HG02970 (cell line): ENCODE data around the gene IGFN1.

Experiments
- ATAC-seq: cut with Tn5 transposase; IDR thresholded peaks from one replicate; pipeline ENCODE4 v1.9.1; 2021; ENCODE audit warnings: mild to moderate bottlenecking, moderate library complexity, moderate number of reproducible peaks; ENCODE audit not compliant: unreplicated experiment, low FRiP score

Gene IGFN1

GRCh38 chr1:201190624-201191051 lies at the start of gene IGFN1:
Gene IGFN1, plus strand, starts transcription at chr1:201190824. Its CDS starts 2,470 bp downstream, at chr1:201193294.
- ATAC-seq, result no peak

- no peak for ATAC-seq
Observed at GRCh38 chr1:201140941-201141260, 49.7 kb upstream of the IGFN1 start.

GRCh38 chr1:201141418-201141817 lies 49.2 kb upstream of the IGFN1 start:
- ATAC-seq, result no peak

- no peak for ATAC-seq
Observed at GRCh38 chr1:201142011-201142848, 48.4 kb upstream of the IGFN1 start.

GRCh38 chr1:201142849-201143725 lies 47.5 kb upstream of the IGFN1 start:
- no peak for ATAC-seq

- no peak for ATAC-seq
Observed at GRCh38 chr1:201143726-201144635, 46.6 kb upstream of the IGFN1 start.

GRCh38 chr1:201144701-201145100 lies 45.9 kb upstream of the IGFN1 start:
- ATAC-seq, result no peak

- ATAC-seq, result no peak
Observed at GRCh38 chr1:201145132-201145531, 45.5 kb upstream of the IGFN1 start.

GRCh38 chr1:201145816-201146215 lies 44.8 kb upstream of the IGFN1 start:
- ATAC-seq, result no peak

GRCh38 chr1:201146626-201147390 lies 43.8 kb upstream of the IGFN1 start:
- ATAC-seq, result no peak

GRCh38 chr1:201147396-201148015 lies 43.1 kb upstream of the IGFN1 start:
- ATAC-seq, result no peak

- ATAC-seq, result no peak
Observed at GRCh38 chr1:201149400-201149799, 41.2 kb upstream of the IGFN1 start.

GRCh38 chr1:201153474-201154388 lies 36.9 kb upstream of the IGFN1 start:
- ATAC-seq, result peak; percentile 43

GRCh38 chr1:201154389-201155165 lies 36.0 kb upstream of the IGFN1 start, which contains the start of gene TMEM9:
Gene TMEM9, minus strand, starts transcription at chr1:201154474. Its CDS starts 551 bp downstream, at chr1:201153923.
- peak; percentile 96 for ATAC-seq

GRCh38 chr1:201155354-201155753 lies 35.3 kb upstream of the IGFN1 start:
- ATAC-seq, result no peak

GRCh38 chr1:201156346-201156745 lies 34.3 kb upstream of the IGFN1 start:
- ATAC-seq, result no peak

GRCh38 chr1:201156819-201157218 lies 33.8 kb upstream of the IGFN1 start:
- no peak for ATAC-seq
